HG03280 (cell line): ENCODE data around the gene ELAVL3.

Experiments used
- ATAC-seq: cut with Tn5 transposase; IDR thresholded peaks from one replicate; pipeline ENCODE4 v1.9.1; 2021; ENCODE audit warnings: mild to moderate bottlenecking, moderate library complexity; ENCODE audit not compliant: unreplicated experiment

The ELAVL3 gene

GRCh38 chr19:11480715-11481533, at the start of gene ELAVL3:
Gene ELAVL3 (minus strand): TSS chr19:11481046. CDS start chr19:11480608, 438 bp downstream.
- no peak for ATAC-seq

DNA sequence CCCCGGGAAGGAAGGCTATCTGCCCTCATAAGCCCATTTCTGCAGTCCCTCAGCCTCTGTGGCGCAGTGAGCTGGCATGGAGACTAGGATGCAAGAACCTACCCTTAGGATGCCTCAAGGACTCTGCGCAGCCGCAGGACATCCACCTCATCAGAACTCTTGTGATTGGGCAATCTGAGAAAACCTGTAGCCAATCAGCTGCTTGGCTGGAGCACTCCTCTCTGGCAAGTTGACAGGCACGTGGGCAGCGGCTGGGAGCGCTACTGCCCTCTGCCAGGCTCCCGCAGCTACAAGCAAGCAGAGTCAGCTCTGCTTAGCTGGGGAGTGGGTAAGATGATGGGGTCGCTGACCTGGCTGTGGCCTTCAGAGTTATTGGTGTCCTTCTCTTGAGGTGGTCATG, 49.6 kb upstream of the ELAVL3 start:
- ATAC-seq: no peak

DNA sequence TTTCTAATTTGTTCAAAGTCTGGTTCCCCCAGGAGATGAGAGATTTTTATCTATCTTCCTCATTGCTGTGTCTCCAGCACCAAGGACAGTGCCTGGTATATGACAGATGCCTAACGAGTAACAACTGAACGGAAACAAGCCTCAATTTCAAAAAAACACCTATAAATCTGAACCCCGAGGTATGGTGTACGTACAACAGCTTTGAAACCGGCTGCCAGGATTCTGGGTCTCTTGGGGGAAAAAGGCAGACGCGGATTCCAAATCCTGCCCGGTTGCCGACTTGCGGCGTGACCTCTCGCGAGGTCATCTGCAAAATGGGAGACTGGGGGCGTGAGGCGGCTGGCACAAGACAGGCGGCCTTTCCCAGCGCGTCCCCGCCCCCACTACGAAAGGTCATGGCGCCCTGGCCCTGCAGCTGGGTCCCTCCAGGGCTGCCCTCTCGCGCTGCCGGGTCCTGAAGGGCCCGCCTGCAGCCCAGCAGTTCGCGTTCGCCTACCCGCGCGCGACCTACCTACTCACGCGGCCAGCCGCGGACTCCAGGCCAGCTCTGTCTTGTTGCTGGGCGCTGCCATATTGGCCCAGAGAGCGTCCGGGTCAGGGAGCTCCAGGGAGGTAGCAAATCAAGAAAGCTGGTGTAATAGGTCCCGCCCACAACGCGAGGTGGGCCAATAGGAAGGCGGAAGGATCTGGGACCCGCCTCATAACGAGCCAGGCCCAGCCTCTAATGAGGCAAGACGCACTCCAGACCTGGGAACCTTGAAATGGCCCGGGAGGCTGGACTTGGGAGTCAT, 47.9 kb upstream of the ELAVL3 start, which contains the start of gene ECSIT:
Gene ECSIT (minus strand): TSS at position 584 of the 791 bp plus-strand sequence. CDS start 9,964 bp downstream, outside the sequence.
- peak; percentile 93 for ATAC-seq

DNA sequence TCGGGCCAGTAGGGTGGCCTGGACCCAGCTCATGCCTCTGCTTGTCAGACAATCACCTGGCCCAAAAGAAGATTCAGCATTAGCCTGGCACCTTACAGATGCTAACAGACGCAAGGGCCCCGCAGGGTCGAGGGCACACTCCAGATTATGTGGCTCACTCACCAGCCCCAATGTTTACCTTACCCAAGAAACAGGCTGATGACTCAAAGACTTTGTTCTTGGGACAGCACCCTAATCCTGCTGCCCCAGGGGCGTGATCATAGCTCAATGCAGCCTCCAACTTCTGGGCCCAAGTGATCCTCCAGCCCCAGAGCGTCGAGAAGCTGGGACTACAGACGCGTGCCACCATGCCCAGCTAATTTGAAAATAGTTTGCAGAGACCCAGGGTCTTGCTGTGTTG, 38.3 kb upstream of the ELAVL3 start:
- no peak for ATAC-seq

GRCh38 chr19:11513946-11514345, 33.1 kb upstream of the ELAVL3 start:
- ATAC-seq: no peak

GRCh38 chr19:11510444-11510843, 29.6 kb upstream of the ELAVL3 start:
- ATAC-seq: no peak

DNA sequence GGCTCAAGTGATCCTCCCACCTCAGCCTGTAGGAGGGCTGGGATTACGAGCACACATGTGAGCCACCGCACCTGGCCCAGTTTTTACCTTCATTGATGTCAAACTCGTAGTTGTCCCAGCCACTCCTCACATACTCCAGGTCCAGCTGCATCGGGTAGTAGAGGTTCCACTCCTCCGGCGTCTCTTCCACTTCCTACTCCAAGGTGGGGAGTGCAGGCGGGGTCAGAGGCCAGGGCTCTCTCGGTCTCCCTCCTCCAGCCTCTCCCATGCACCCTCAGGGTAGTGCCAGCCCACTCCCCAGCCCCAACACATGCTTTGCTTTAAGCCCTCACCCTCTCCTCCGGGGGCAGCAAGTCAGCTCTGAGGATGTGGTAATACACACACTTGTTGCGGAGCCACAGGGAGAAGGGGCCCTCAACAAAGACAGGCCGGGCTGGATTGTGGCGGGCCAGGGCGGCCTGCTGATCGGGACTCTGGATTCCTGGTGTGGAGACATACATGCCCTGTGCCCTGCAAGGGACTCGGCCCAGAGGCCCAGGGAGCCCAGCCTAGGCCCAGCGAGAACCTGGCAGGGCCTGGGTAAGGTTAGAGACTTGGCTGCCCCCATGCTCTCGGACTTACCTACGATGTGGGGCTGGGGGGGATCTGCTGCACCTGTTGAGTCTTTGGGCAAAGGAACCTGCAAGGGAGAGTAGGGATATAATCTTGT, 26.7 kb upstream of the ELAVL3 start:
- no peak for ATAC-seq

GRCh38 chr19:11506967-11507366, 26.1 kb upstream of the ELAVL3 start:
- ATAC-seq: no peak

DNA sequence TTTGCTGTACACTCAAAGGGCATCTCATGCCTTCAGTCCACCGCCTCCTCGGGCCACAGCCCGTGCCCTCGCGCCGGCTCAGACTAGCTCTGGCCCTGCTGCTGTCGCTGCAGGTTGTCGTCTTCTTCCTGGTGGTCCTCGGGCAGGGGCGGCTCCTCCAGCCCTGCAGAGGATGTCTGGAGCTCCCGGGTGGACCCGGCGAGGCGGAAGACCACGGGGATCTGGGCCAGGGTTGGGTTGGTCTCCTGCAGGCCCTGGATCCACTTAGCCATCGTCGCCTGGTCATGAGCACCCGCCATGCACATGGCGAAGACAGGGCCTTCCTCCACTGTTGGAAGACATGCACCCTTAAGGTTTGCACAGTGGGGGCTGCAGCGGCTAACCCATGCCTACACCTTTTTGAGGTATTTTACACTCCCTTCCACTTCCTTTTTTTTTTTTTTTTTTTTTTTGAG, 25.3 kb upstream of the ELAVL3 start:
- peak; percentile 29 for ATAC-seq

DNA sequence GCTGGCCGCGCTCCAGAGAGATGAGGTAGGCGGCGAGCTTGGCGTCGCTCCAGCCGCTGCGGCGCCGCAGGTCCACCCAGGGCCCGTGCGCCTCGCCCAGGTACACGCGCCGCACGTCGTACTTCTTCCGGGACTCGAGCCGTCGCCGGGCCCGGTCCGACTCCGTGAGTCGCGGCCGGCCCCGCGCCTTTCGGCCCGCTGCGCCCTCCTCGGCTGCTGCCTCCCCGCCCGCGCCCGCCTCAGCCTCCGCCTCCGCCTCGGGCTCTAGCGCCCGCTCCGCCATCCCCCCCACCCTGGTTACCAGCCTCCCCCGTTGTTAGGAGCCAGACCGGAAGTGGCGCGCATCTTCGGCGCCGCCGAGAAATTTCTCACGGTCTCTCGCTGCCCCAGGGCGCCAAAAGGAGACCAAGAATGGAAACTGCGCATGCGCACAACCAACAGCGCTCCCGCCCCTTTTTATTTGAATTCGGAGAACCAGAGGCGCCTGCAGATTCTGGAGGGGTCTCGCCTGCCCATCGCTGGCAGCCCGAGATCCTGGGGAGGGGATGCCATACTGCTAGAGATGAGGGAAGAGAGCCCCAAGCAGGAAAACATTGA, 24.8 kb upstream of the ELAVL3 start, which contains the start of gene ZNF653:
Gene ZNF653 (minus strand): TSS at position 336 of the 597 bp plus-strand sequence. CDS start 53 bp downstream, at position 283.
- ATAC-seq: peak; percentile 56

GRCh38 chr19:11505032-11505503, 24.2 kb upstream of the ELAVL3 start:
- peak; percentile 88 for ATAC-seq

- ATAC-seq: no peak
Observed at GRCh38 chr19:11504502-11505031, 23.7 kb upstream of the ELAVL3 start.

DNA sequence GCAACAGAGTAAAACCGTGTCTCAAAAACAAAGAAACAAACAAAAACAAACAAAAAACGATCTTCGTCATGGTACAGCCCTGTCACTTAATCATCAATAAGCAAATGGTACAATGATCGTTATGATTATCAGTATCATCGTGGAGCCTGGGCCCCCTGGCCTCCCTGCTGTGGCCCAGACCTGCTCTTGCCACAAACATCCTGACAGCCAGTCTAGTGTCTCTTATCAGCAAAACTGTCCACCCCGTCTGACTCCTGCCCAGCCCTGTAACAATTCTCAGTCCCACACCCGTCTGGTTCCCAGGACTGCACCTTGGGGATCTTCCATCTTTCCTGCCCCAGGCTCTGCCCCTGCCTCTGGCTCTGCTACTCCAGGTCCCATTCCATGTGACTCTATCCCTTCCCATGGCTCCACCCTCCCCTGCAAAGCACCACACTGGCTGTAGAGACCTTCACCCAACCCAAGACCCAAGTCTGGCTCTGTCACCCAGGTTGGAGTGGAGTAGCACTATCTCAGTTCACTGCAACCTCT, 19.1 kb upstream of the ELAVL3 start:
- ATAC-seq: no peak

GRCh38 chr19:11499220-11499726, 18.4 kb upstream of the ELAVL3 start:
- ATAC-seq: no peak

- no peak for ATAC-seq
Observed at GRCh38 chr19:11496391-11497163, 15.7 kb upstream of the ELAVL3 start.

DNA sequence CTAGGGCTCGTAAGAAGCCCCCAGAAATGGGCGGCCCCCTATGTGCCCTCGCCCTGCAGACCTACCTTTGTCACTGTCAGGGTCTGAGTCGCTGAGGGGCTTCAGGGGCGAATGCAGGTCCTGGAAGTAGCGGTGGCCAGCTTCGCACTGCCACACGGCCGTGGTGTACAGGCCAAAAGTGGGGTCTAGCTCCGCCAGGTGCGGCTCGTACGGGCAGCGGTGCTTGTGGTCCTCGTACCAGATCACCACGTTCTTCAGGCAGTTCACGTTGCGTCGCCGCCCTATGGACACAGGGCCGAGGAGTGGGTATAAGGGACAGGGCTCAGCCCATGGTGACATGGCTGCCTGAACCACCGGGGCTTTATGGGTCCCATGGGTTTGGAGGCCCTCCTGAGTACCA, 15.0 kb upstream of the ELAVL3 start:
- no peak for ATAC-seq

DNA sequence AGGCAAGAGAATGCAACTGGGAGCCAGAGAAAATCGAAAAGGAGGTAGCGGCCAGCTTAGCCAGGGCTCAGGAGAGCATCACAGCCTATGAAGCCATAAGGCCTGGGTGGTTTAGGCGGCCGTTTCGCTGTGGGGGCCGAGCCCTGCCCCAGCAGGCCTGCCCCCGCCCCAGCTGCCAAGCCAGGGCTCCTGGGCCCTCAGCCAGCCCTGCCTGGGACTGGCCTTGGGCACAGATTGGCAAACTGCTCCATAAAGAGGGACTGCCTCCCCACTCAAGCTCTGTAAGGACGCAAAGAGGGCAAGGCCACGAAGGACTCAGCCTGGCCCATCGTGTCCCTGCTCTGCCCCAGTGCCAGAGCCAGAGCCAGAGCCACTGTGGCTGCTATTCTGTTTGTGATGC, 14.6 kb upstream of the ELAVL3 start:
- no peak for ATAC-seq

GRCh38 chr19:11494634-11495285, 13.9 kb upstream of the ELAVL3 start:
- ATAC-seq: no peak
